Psoas muscle (tissue), 8 donors: ENCODE measurements around the gene SERPINB5. TPM values are rescaled to one million over a fixed set of nuclear protein-coding genes. Genes with fewer than 3 reads are reported as not detected.

ENCODE experiments used
- ATAC-seq, 4 donors: fragments of 200-7000 bp; cut with Tn5 transposase; one replicate each; pipeline ENCODE4 v1.9.1; 2020; ENCODE audit warnings: moderate library complexity in 3 of 4, mild to moderate bottlenecking in 2 of 4
- DNase-seq, 2 donors: peaks; one replicate each; pipeline ENCODE4 v3.0.0-alpha.2; 2020
- H3K27ac ChIP-seq: fragments of 200-600 bp; one replicate; pipeline ENCODE4 v1.8.0; 2022
- H3K27me3 ChIP-seq, 3 donors: fragments of 200-600 bp in 1 of 3; one replicate each; pipeline versions ENCODE4 v1.6.1 to v1.8.0; 2013 to 2022; ENCODE audit warnings: low read length in 2 of 3, mild to moderate bottlenecking in 2 of 3, moderate library complexity in 1 of 3; ENCODE audit not compliant: insufficient read depth in 3 of 3
- H3K36me3 ChIP-seq, 2 donors: fragments of 200-600 bp in 1 of 2; one replicate each; pipeline versions ENCODE4 v1.6.1 to v1.8.0; 2013 to 2022; ENCODE audit warnings: low read depth in 1 of 2, mild to moderate bottlenecking in 1 of 2, moderate library complexity in 1 of 2; ENCODE audit not compliant: insufficient read depth in 1 of 2
- H3K4me1 ChIP-seq: fragments of 200-600 bp; one replicate; pipeline ENCODE4 v1.8.0; 2022
- H3K4me3 ChIP-seq: fragments of 200-600 bp; one replicate; pipeline ENCODE4 v1.8.0; 2022; ENCODE audit warnings: mild to moderate bottlenecking
- H3K9me3 ChIP-seq: fragments of 200-600 bp; one replicate; pipeline ENCODE4 v1.8.0; 2022
- CTCF ChIP-seq: fragments of 200-600 bp; IDR thresholded peaks from one replicate; pipeline ENCODE4 v1.8.0; 2022; ENCODE audit warnings: antibody characterized with exemption
- WGBS, 3 donors: extraction: QIAGEN DNeasy Blood & Tissue Kit; methylation state at CpG; one replicate each; pipeline versions ENCODE4 v1.1.6 to v1.1.7; 2013; 5-methylcytosine and 5-hydroxymethylcytosine counted together
- intact Hi-C, 2 donors: fragments of 100-400 bp; cut with DNase I; formaldehyde crosslinking; loops; one replicate each; pipeline versions ENCODE4 v1.11.0 to v1.14.2; 2022
- polyA plus RNA-seq, 3 donors: library from polyadenylated mRNA; stranded (reverse); fragments of 200-250 nt; gene quantifications; one replicate each; pipeline ENCODE4 v1.2.3, GENCODE V29; 2013
- total RNA-seq, 4 donors: library from RNA; stranded (reverse); fragmentation: NEBNext Ultra II Directional in 2 of 4; extraction: Animal tissue kit (Norgen Biotek cat#: 25700) in 2 of 4; gene quantifications; one replicate each; pipeline versions ENCODE4 v1.2.1 to v1.2.4, GENCODE V29; 2021 to 2023
- donor health status: healthy with polysubstance abuse.
- donor health status: DM: no; HTN: no; CAD: no; lungs with moderate emphysema.
- donor health status: Bipolar disorder and iron deficiency.
- donor health status: healthy.
- donor health status: DM: yes; HTN: yes; CAD: no.
- donor health status: DM: no; HTN: no; CAD: no.
- donor health status: DM: no; HTN: no; CAD: no.
- donor health status: DM: yes; HTN: yes; CAD: no.

Gene SERPINB5
- total and polyA plus RNA-seq, 7 donors, result 0.03 TPM; not detected in 5

GRCh38 chr18:63520053-63520685, 43.4 kb downstream of the SERPINB5 start:
- no peak for ATAC-seq
- 82 to 86% (median 85%) methylated on average over 3 of the region's 3 CpGs for WGBS, 3 donors
- TF ChIP-seq CTCF, result no peak
- H3K4me1 ChIP-seq, result no peaks in the 10 kb centered on the region
- H3K27ac ChIP-seq, result no peak overlapping the region
- H3K9me3 ChIP-seq, result no peaks in the 10 kb centered on the region
- H3K4me3 ChIP-seq, result no peak overlapping the region
- intact Hi-C loops, result loop anchor here (5.0 to 10.0 kb wide), 4 partner anchors 322 to 477 kb away; no protein-coding TSS in a partner anchor
- no peaks in the 10 kb centered on the region for H3K36me3 ChIP-seq
- DNase-seq, result no peak
- no peaks in the 10 kb centered on the region for H3K27me3 ChIP-seq

- no peak overlapping the region for H3K27ac ChIP-seq
- H3K4me3 ChIP-seq, result no peak overlapping the region
- ATAC-seq, result no peak
- no peaks in the 10 kb centered on the region for H3K4me1 ChIP-seq
- DNase-seq, result no peak
- intact Hi-C loops, result loop anchor here (5.0 to 10.0 kb wide), 4 partner anchors 319 to 474 kb away; no protein-coding TSS in a partner anchor
- TF ChIP-seq CTCF, result no peak
- no peaks in the 10 kb centered on the region for H3K36me3 ChIP-seq
- no peaks in the 10 kb centered on the region for H3K27me3 ChIP-seq
- no peaks in the 10 kb centered on the region for H3K9me3 ChIP-seq
- WGBS, 3 donors, result 48 to 60% (median 54%) methylated on average over 4 of the region's 4 CpGs
Measured at GRCh38 chr18:63523660-63524059, 46.9 kb downstream of the SERPINB5 start.

GRCh38 chr18:63527251-63527650, 50.5 kb downstream of the SERPINB5 start:
- intact Hi-C loops, result loop anchor here in 1 of 2 donors (10.0 kb wide), 2 partner anchors 318 to 468 kb away; no protein-coding TSS in a partner anchor
- Histone ChIP-seq H3K27ac (no peak overlapping the region), H3K4me1 (no peaks in the 10 kb centered on the region), H3K9me3 (no peaks in the 10 kb centered on the region), H3K4me3 (no peak overlapping the region), H3K36me3 (no peaks in the 10 kb centered on the region), H3K27me3 (peaks cover 0 to 1% (median 0%) of the 10 kb centered on the region in 3 donors)
- DNase-seq (no peak), ATAC-seq (no peak)
- TF ChIP-seq CTCF, result no peak

- no peak for DNase-seq
- no peak for ATAC-seq
Measured at GRCh38 chr18:63528863-63529492, 52.2 kb downstream of the SERPINB5 start.

More at GRCh38 chr18:63528863-63529492, 52.2 kb downstream of the SERPINB5 start:
- Histone ChIP-seq H3K27ac (no peak overlapping the region), H3K27me3 (peaks cover 0 to 2% (median 0%) of the 10 kb centered on the region in 3 donors), H3K4me3 (no peak overlapping the region), H3K4me1 (no peaks in the 10 kb centered on the region), H3K36me3 (no peaks in the 10 kb centered on the region), H3K9me3 (no peaks in the 10 kb centered on the region)
- TF ChIP-seq CTCF, result no peak
- WGBS, 3 donors, result 42 to 55% (median 42%) methylated on average over 5 of the region's 5 CpGs
- intact Hi-C loops, result loop anchor here in 1 of 2 donors (10.0 kb wide), 2 partner anchors 316 to 466 kb away; no protein-coding TSS in a partner anchor
